GM18520 (cell line): ENCODE results near the gene FNDC1.

Experiments
- ATAC-seq: cut with Tn5 transposase; IDR thresholded peaks from one replicate; pipeline ENCODE4 v1.9.1; 2021; ENCODE audit not compliant: unreplicated experiment

FNDC1 gene

GRCh38 chr6:159304641-159305040 is 135.4 kb downstream of the FNDC1 start:
- no peak for ATAC-seq

DNA sequence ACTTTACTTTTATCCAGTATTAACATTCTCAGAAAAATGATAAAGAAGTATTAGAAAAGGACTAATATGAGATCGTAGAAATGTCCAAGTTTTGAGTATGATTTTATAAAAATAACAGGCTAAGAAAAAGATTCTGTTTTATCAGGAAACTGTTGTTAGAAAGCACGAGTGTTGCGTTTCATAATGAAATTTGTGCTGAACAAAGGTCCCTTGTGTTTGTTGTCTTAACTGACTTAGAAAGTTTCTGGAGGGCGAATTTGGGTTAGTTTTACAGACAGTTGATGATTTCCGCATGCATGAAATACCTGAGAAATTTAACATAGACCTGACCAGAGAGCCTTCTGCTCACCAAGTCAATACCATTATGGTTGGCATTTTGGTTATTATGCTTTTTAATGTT is 136.0 kb downstream of the FNDC1 start:
- no peak for ATAC-seq

- no peak for ATAC-seq
These were observed 136.8 kb downstream of the FNDC1 start for GRCh38 chr6:159305804-159306537.

GRCh38 chr6:159307246-159307790 is 138.1 kb downstream of the FNDC1 start:
- ATAC-seq = no peak

DNA sequence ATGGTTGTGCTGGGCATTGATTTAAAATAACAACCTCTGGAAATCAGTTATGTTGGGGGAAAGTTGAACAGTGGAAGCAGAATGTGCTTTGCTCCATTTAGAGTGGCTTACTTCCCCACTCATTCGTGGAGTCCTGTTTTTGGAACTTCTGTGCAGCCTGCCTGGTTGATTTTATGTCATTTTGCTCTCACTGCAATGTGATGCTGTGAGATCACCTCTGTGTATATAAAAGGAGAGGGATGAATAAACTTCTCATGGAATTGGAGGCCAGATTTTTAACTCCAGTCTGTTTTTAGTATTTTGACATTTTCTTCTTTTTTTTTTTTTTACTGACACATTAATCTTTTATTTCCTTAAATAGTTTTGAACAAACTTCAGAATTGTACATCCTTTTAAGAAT is 139.0 kb downstream of the FNDC1 start:
- no peak for ATAC-seq

GRCh38 chr6:159309723-159310122 is 140.5 kb downstream of the FNDC1 start:
- no peak for ATAC-seq

DNA sequence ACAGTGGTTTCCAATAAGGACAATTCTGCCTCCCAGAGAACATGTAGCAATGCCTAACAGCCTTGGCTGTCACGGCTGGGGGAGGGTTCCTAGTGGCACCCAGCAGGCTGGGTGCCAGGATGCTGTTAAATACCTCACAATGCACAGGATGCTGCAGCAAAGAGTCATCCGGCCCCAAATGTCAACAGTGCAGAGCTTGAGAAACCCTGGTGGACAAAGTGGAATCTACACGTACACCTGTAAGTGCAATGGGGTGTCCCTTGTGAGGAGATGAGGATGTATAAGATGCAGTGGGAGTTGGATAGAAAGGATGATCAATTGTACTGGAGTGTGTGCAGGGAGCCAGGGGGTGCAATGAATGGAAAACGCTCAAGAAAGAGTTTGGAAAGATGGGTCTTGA is 142.4 kb downstream of the FNDC1 start:
- no peak for ATAC-seq

- ATAC-seq = no peak
These were observed 143.0 kb downstream of the FNDC1 start for GRCh38 chr6:159312206-159312605.

GRCh38 chr6:159313018-159313417 is 143.8 kb downstream of the FNDC1 start:
- ATAC-seq = no peak

GRCh38 chr6:159315562-159315961 is 146.4 kb downstream of the FNDC1 start:
- ATAC-seq = no peak

DNA sequence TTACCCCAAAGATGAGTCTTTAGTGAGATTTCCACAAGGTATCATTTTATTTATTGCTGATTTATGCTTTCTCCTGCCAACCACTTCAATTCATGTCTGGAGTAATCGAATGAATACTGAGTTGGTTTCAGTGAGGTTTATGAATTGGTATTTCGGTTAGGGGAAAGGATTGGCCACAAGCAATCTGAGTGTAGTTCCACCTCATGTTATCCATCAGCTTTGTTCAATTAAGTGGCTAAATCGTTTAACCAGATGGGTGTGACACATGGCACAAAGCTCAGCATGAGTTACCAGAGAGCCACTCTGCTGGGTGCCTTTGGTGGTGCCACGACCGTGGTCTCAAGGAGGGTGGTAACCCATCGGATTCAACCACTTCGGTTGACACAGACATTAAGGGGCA is 148.2 kb downstream of the FNDC1 start:
- ATAC-seq = no peak

DNA sequence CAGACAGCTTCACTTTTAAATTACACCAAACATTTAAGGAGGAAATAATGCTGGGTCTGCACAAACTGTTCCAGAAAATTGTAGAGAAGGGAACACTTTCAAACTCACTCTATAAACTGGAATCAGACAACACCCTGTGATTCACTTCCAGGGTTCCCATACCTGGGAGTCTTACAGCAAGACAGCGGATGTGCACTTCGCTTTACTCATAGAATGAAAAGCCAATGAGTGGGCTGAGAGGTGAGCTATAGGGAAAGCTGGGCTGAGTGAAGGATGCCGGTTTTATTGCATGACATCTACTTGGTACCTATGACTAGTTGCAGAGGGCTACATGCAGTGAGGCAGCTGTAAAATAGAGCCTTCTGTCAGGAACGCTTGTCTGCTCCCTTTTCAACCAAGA is 152.1 kb downstream of the FNDC1 start:
- no peak for ATAC-seq
